B cell (primary cell): ENCODE measurements around the gene FADS6. TPM values are rescaled to one million over a fixed set of nuclear protein-coding genes. Genes with fewer than 3 reads are reported as not detected.

Experiments
- ATAC-seq: fragments of 200-7000 bp; cut with Tn5 transposase; one replicate; pipeline ENCODE4 v1.10.0; 2021; ENCODE audit warnings: low read depth, mild to moderate bottlenecking, moderate number of reproducible peaks, moderate library complexity
- CTCF ChIA-PET: fragments of 350-600 bp; sonication (Branson Sonifier 250); formaldehyde crosslinking; loops from one replicate; lab custom pipeline; 2021; ENCODE audit warnings: antibody characterized with exemption, inconsistent platforms; lab: Charles Lee
- POLR2A ChIA-PET: fragments of 350-600 bp; sonication (Branson Sonifier 250); formaldehyde crosslinking; loops from one replicate; lab custom pipeline; 2021; ENCODE audit warnings: antibody characterized with exemption; lab: Charles Lee
- DNase-seq: peaks from one replicate; pipeline ENCODE4 v3.0.0; 2013
- H2AFZ ChIP-seq: 2 replicates; pipeline ENCODE4 v1.6.1; 2012; ENCODE audit warnings: mild to moderate bottlenecking, low read depth, low read length; ENCODE audit not compliant: insufficient read depth, poor library complexity, severe bottlenecking
- H3K27ac ChIP-seq, 2 donors: 1 replicate in 1 of 2; 2 replicates in 1 of 2; pipeline ENCODE4 v1.5.1; 2012 to 2013; ENCODE audit warnings: low read length in 2 of 2, mild to moderate bottlenecking in 2 of 2, moderate library complexity in 1 of 2
- H3K27me3 ChIP-seq, 4 experiments: fragments of 200-600 bp in 1 of 4; sonication (generic) in 1 of 4; replicated peaks in 1 of 4; 1 replicate in 2 of 4; 2 replicates in 2 of 4; pipeline versions ENCODE4 v1.6.1 to v1.7.0; 2013 to 2016; ENCODE audit warnings: low read length in 3 of 4, mild to moderate bottlenecking in 2 of 4, mixed read lengths in 1 of 4, moderate library complexity in 1 of 4; ENCODE audit not compliant: insufficient read depth in 4 of 4, control insufficient read depth in 3 of 4; ENCODE audit errors: control extremely low read depth in 1 of 4
- H3K36me3 ChIP-seq, 2 experiments: replicated peaks in 1 of 2; 1 replicate in 1 of 2; 2 replicates in 1 of 2; pipeline versions ENCODE4 v1.6.1 to v1.7.1; 2013; ENCODE audit warnings: low read length in 1 of 2; ENCODE audit not compliant: insufficient read depth in 2 of 2, control insufficient read depth in 1 of 2; ENCODE audit errors: control extremely low read depth in 1 of 2, extremely low read depth in 1 of 2
- H3K4me1 ChIP-seq, 2 donors: fragments of 200-600 bp in 1 of 2; sonication (generic) in 1 of 2; 1 replicate in 1 of 2; 2 replicates in 1 of 2; pipeline versions ENCODE4 v1.5.1 to v1.6.1; 2013 to 2017; ENCODE audit warnings: low read length in 2 of 2; ENCODE audit not compliant: control insufficient read depth in 2 of 2, insufficient read depth in 2 of 2
- H3K4me2 ChIP-seq: replicated peaks from 2 replicates; pipeline ENCODE3; 2012; ENCODE audit warnings: mild to moderate bottlenecking, low read depth, low read length; ENCODE audit not compliant: poor library complexity, severe bottlenecking
- H3K4me3 ChIP-seq, 5 experiments: fragments of 200-600 bp in 1 of 5; sonication (generic) in 1 of 5; 1 replicate in 3 of 5; 2 replicates in 2 of 5; pipeline versions ENCODE4 v1.5.1 to v1.7.0; 2011 to 2016; ENCODE audit warnings: low read length in 4 of 5, mild to moderate bottlenecking in 4 of 5, low read depth in 2 of 5, control low read depth in 1 of 5, moderate library complexity in 1 of 5; ENCODE audit not compliant: insufficient read depth in 1 of 5; ENCODE audit errors: control extremely low read depth in 1 of 5, extremely low read depth in 1 of 5
- H3K79me2 ChIP-seq: fragments of 200-600 bp; sonication (generic); one replicate; pipeline ENCODE4 v1.6.0; 2016; ENCODE audit warnings: low read length; ENCODE audit not compliant: control insufficient read depth, insufficient read depth
- H3K9ac ChIP-seq: fragments of 200-600 bp; sonication (generic); 2 replicates; pipeline ENCODE4 v1.6.1; 2017; ENCODE audit warnings: mild to moderate bottlenecking, low read length, moderate library complexity
- H3K9me3 ChIP-seq, 3 donors: one replicate each; pipeline versions ENCODE4 v1.6.1 to v1.7.1; 2013; ENCODE audit warnings: low read length in 2 of 3; ENCODE audit not compliant: control insufficient read depth in 2 of 3, insufficient read depth in 1 of 3; ENCODE audit errors: control extremely low read depth in 1 of 3
- H4K20me1 ChIP-seq: 2 replicates; pipeline ENCODE4 v1.6.0; 2012; ENCODE audit warnings: mild to moderate bottlenecking, low read length; ENCODE audit not compliant: insufficient read depth, control insufficient read depth, poor library complexity, severe bottlenecking
- H3K27ac Mint-ChIP-seq: one replicate; pipeline ENCODE4 v1.8.0; 2021; ENCODE audit warnings: mixed read lengths
- H3K27me3 Mint-ChIP-seq: one replicate; pipeline ENCODE4 v1.8.0; 2021; ENCODE audit warnings: mixed read lengths
- H3K4me1 Mint-ChIP-seq: one replicate; pipeline ENCODE4 v1.8.0; 2021; ENCODE audit warnings: mixed read lengths
- H3K4me3 Mint-ChIP-seq: one replicate; pipeline ENCODE4 v1.8.0; 2021; ENCODE audit warnings: mixed read lengths
- H3K9me3 Mint-ChIP-seq: one replicate; pipeline ENCODE4 v1.8.0; 2022; ENCODE audit warnings: mixed read lengths; ENCODE audit not compliant: insufficient read depth
- CTCF ChIP-seq: fragments of 200-600 bp; IDR thresholded peaks from one replicate; pipeline ENCODE4 v1.8.0; 2022; ENCODE audit warnings: antibody characterized with exemption, mild to moderate bottlenecking
- EZH2 ChIP-seq: IDR thresholded peaks from 2 replicates; pipeline ENCODE4 v1.6.1; 2012; ENCODE audit warnings: borderline replicate concordance, low read depth, mild to moderate bottlenecking, moderate library complexity, low read length; ENCODE audit not compliant: insufficient read depth, poor library complexity, severe bottlenecking
- WGBS: methylation state at CpG from one replicate; pipeline ENCODE4 v1.1.5; 2013; ENCODE audit warnings: missing lambda C conversion rate; ENCODE audit not compliant: insufficient coverage; 5-methylcytosine and 5-hydroxymethylcytosine counted together
- intact Hi-C: fragments of 100-400 bp; cut with micrococcal nuclease; formaldehyde crosslinking; loops from one replicate; pipeline ENCODE4 v1.10.0; 2022
- polyA plus RNA-seq: library from polyadenylated mRNA; depleted of rRNA; stranded (reverse); fragments of >200 nt; gene quantifications from 2 replicates; pipeline ENCODE4 v1.2.3, GENCODE V29; 2012
- total RNA-seq, 2 donors: library from RNA; stranded (reverse); fragments of 120-200 nt in 1 of 2; gene quantifications; 1 replicate in 1 of 2; 2 replicates in 1 of 2; pipeline versions ENCODE4 v1.2.3 to v1.2.4, GENCODE V29; 2013 to 2022

The FADS6 gene
- total and polyA plus RNA-seq, 2 donors (not counting 1 experiment from before 2014, with no cell fraction given), result not detected

GRCh38 chr17:74917430-74917829 is 24.0 kb upstream of the FADS6 start:
- ChIA-PET POLR2A (no interaction called here), CTCF (no interaction called here)
- H3K36me3 ChIP-seq, result no peaks in the 10 kb centered on the region
- TF ChIP-seq CTCF, result no peak
- TF ChIP-seq EZH2, result no peak
- H3K27me3 ChIP-seq, result peaks cover 0 to 49% (median 13%) of the 10 kb centered on the region in 4 experiments
- H3K9me3 Mint-ChIP-seq, result no peaks in the 10 kb centered on the region
- peaks cover under 1% of the 10 kb centered on the region for H3K4me1 Mint-ChIP-seq
- peaks cover 0 to 8% (median 0%) of the 10 kb centered on the region in 3 donors for H3K9me3 ChIP-seq
- 31% methylated on average over 6 of the region's 10 CpGs for WGBS
- no peak overlapping the region for H3K9ac ChIP-seq
- ATAC-seq, result no peak
- H2AFZ ChIP-seq, result no peak overlapping the region
- H3K4me2 ChIP-seq, result no peak overlapping the region
- no peak overlapping the region for H3K4me3 Mint-ChIP-seq
- no peak overlapping the region for H3K4me3 ChIP-seq
- intact Hi-C loops, result no loop called here
- H3K27ac ChIP-seq, result no peak overlapping the region
- peaks cover 41% of the 10 kb centered on the region for H3K27me3 Mint-ChIP-seq
- H4K20me1 ChIP-seq, result no peaks in the 10 kb centered on the region
- no peaks in the 10 kb centered on the region for H3K79me2 ChIP-seq
- H3K27ac Mint-ChIP-seq, result no peak overlapping the region
- H3K4me1 ChIP-seq, result peaks cover under 1 to 1% of the 10 kb centered on the region in 2 donors
- no peak for DNase-seq

DNA sequence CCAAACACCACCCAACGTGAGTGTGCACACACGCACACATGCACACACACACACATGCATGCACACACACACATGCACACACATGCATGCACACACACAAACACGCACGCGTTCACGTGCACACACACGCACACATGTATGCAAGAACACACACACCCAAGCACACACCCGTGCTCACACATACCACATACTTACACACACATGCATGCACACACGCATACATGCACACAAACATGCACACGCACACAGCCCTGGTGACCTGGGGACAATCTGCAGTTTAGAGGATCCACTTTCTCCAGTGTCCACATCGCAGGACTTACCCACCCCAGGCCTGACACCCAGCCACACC is 23.4 kb upstream of the FADS6 start:
- Histone ChIP-seq H3K27me3 (peaks cover 0 to 44% (median 10%) of the 10 kb centered on the region in 4 experiments), H3K36me3 (no peaks in the 10 kb centered on the region), H3K4me3 (no peak overlapping the region), H3K4me1 (no peaks in the 10 kb centered on the region), H3K9ac (no peak overlapping the region), H3K27ac (no peak overlapping the region), H2AFZ (no peak overlapping the region), H4K20me1 (no peaks in the 10 kb centered on the region), H3K9me3 (peaks cover 0 to 8% (median 0%) of the 10 kb centered on the region in 3 donors), H3K79me2 (no peaks in the 10 kb centered on the region), H3K4me2 (no peak overlapping the region)
- ATAC-seq (no peak), DNase-seq (no peak)
- no peak for TF ChIP-seq EZH2
- no peak for TF ChIP-seq CTCF
- H3K9me3 Mint-ChIP-seq, result no peaks in the 10 kb centered on the region
- WGBS, result 92% methylated on average over 9 of the region's 11 CpGs
- H3K4me1 Mint-ChIP-seq, result no peaks in the 10 kb centered on the region
- ChIA-PET POLR2A (no interaction called here), CTCF (interaction anchor here (0.9 kb wide), 1 partner anchor 41 kb away, joined by 3 read pairs; no protein-coding TSS in a partner anchor)
- peak overlapping the region; percentile 41 for H3K27ac Mint-ChIP-seq
- H3K4me3 Mint-ChIP-seq, result no peak overlapping the region
- H3K27me3 Mint-ChIP-seq, result peaks cover 38% of the 10 kb centered on the region
- intact Hi-C loops, result no loop called here
